Neural crest cell (in vitro differentiated cells): ENCODE measurements around the gene GASK1B. TPM values are rescaled to one million over a fixed set of nuclear protein-coding genes. Genes with fewer than 3 reads are reported as not detected.

ENCODE experiments used
- DNase-seq: peaks from one replicate; pipeline ENCODE4 v3.0.0; 2021; ENCODE audit warnings: low read depth, mixed read lengths, low spot score
- H3K27ac Mint-ChIP-seq: one replicate; pipeline ENCODE4 v1.8.0; 2021; ENCODE audit warnings: mild to moderate bottlenecking, mixed read lengths; ENCODE audit not compliant: unreplicated experiment
- H3K27me3 Mint-ChIP-seq: 2 replicates; pipeline ENCODE4 v1.8.0; 2021; ENCODE audit warnings: low read depth, mild to moderate bottlenecking, mixed read lengths
- H3K36me3 Mint-ChIP-seq: 2 replicates; pipeline ENCODE4 v1.8.0; 2021; ENCODE audit warnings: low read depth, mild to moderate bottlenecking, mixed read lengths
- H3K4me1 Mint-ChIP-seq: 2 replicates; pipeline ENCODE4 v1.8.0; 2021; ENCODE audit warnings: mixed read lengths
- H3K4me3 Mint-ChIP-seq: one replicate; pipeline ENCODE4 v1.8.0; 2021; ENCODE audit warnings: mild to moderate bottlenecking, mixed read lengths
- H3K9me3 Mint-ChIP-seq: 2 replicates; pipeline ENCODE4 v1.8.0; 2021; ENCODE audit warnings: mixed read lengths
- total RNA-seq: library from RNA; stranded (reverse); gene quantifications from 2 replicates; pipeline ENCODE4 v1.2.1, GENCODE V29; 2021
- TF ChIP-seq, protein P1 (sequence below): fragments of 200-600 bp; sonication (generic); conservative IDR thresholded peaks from 2 replicates; pipeline ENCODE4 v1.5.0; 2021; ENCODE audit warnings: antibody characterized with exemption, mild to moderate bottlenecking

GASK1B gene
- total RNA-seq, 1 donor from 2014 or later, result 8.8 TPM

- Mint-ChIP-seq H3K9me3 (no peaks in the 10 kb centered on the region), H3K36me3 (no peaks in the 10 kb centered on the region), H3K27ac (no peak overlapping the region), H3K4me3 (peak overlapping the region; percentile 47), H3K27me3 (no peaks in the 10 kb centered on the region), H3K4me1 (peaks cover 36% of the 10 kb centered on the region)
- no peak for DNase-seq
- TF ChIP-seq, protein P1, sequence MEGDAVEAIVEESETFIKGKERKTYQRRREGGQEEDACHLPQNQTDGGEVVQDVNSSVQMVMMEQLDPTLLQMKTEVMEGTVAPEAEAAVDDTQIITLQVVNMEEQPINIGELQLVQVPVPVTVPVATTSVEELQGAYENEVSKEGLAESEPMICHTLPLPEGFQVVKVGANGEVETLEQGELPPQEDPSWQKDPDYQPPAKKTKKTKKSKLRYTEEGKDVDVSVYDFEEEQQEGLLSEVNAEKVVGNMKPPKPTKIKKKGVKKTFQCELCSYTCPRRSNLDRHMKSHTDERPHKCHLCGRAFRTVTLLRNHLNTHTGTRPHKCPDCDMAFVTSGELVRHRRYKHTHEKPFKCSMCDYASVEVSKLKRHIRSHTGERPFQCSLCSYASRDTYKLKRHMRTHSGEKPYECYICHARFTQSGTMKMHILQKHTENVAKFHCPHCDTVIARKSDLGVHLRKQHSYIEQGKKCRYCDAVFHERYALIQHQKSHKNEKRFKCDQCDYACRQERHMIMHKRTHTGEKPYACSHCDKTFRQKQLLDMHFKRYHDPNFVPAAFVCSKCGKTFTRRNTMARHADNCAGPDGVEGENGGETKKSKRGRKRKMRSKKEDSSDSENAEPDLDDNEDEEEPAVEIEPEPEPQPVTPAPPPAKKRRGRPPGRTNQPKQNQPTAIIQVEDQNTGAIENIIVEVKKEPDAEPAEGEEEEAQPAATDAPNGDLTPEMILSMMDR, result peak; percentile 61
These were observed 1.9 kb downstream of the GASK1B start for GRCh38 chr4:158170691-158171561.

DNA sequence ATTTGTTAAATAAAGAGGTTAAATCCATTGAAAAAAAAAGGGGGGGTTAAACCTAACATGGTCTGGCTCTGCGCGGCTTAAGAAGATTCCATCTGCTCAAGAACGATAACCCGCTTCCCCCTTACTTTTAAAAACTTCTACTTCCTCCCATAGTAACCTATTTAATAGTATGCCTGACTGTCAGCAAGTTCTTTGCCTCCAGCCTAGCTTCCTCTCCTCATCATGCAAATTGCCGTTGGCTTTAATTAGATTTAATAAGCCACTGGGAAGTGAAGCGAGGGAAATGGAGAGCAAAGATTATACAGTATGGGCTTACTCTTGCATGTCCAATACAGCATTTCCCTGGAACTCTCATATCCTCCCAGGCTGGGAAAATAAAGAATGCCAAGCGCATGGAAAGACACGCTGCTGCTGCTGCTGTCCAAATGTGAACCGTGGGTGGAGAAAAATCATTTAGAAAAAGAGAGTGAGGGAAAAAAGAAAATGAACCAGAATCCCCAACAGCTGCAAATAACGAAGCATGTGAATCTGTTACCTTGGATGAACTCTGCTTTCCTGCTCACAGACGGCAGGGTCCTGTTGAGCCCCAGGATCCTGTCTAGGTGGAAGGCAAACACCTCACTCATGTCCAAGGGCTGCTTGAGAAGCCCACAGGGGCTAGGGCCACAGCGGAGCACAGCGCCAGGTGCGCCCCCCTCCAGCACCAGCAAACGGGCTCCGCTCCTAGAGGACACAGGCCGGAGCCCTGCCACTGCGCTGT is 2.7 kb downstream of the GASK1B start:
- no peak for DNase-seq
- peaks cover 38% of the 10 kb centered on the region for H3K4me1 Mint-ChIP-seq
- H3K4me3 Mint-ChIP-seq, result peak overlapping the region; percentile 68
- H3K27me3 Mint-ChIP-seq, result no peaks in the 10 kb centered on the region
- TF ChIP-seq, protein P1, result no peak
- no peaks in the 10 kb centered on the region for H3K9me3 Mint-ChIP-seq
- no peak overlapping the region for H3K27ac Mint-ChIP-seq
- H3K36me3 Mint-ChIP-seq, result no peaks in the 10 kb centered on the region

DNA sequence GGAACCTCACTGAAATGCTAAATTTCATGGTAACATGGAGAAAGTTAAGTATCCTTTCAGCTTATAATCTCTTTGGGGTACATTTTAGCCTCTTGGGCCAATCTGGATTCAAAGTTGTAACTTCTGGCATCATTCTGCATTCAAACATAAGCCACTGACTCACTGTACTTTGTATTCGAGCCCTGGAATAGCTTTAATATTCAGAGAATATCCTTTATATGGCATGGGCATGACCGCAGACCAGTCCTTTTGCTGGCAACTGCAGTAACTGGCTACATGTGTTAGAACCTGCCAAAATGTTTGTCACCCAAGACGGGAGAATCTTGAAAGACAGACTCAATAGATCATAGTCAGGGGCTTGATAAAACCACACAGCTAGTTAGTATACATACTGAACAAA is 3.3 kb downstream of the GASK1B start:
- Mint-ChIP-seq H3K4me1 (peaks cover 44% of the 10 kb centered on the region), H3K36me3 (no peaks in the 10 kb centered on the region), H3K9me3 (no peaks in the 10 kb centered on the region), H3K27me3 (no peaks in the 10 kb centered on the region), H3K27ac (no peak overlapping the region), H3K4me3 (peak overlapping the region; percentile 68)
- no peak for DNase-seq
- TF ChIP-seq, protein P1, result no peak

- Mint-ChIP-seq H3K27me3 (no peaks in the 10 kb centered on the region), H3K4me3 (peak overlapping the region; percentile 24), H3K36me3 (no peaks in the 10 kb centered on the region), H3K27ac (no peak overlapping the region), H3K9me3 (no peaks in the 10 kb centered on the region), H3K4me1 (peaks cover 53% of the 10 kb centered on the region)
- TF ChIP-seq, protein P1, result no peak
- DNase-seq, result no peak
These were observed 4.2 kb downstream of the GASK1B start for GRCh38 chr4:158168606-158169005.

DNA sequence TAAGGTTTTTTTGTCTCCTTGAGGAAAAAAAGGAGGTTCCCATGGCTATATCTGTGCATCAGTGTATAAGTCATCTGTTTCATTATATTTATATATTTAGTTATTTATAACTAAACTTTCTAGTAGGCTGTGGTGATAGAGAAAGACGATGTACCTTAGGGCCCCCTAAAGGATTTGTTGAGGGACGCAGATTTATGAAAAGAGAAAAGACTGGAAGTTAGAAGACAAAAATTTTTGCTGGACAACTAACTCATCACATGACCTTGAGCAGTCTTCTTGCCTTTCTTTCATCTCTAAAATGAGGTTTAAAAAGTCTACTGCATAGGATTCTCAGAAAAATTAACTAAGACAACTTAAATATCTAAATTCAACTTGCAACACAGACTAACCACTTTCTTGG is 6.1 kb downstream of the GASK1B start:
- Mint-ChIP-seq H3K9me3 (peaks cover 2% of the 10 kb centered on the region), H3K4me1 (peaks cover 52% of the 10 kb centered on the region), H3K4me3 (no peak overlapping the region), H3K36me3 (no peaks in the 10 kb centered on the region), H3K27me3 (no peaks in the 10 kb centered on the region), H3K27ac (no peak overlapping the region)
- DNase-seq, result no peak
- TF ChIP-seq, protein P1, result no peak
